Duodenal mucosa (tissue), 2 donors: ENCODE results near the gene TTYH1.

Source experiments
- H3K27ac ChIP-seq: one replicate; pipeline ENCODE4 v1.7.0; 2013; ENCODE audit warnings: low read depth, low read length
- H3K27me3 ChIP-seq, 2 donors: one replicate each; pipeline ENCODE4 v1.7.0; 2013; ENCODE audit warnings: low read length in 2 of 2, control low read depth in 1 of 2; ENCODE audit not compliant: insufficient read depth in 2 of 2, control insufficient read depth in 1 of 2
- H3K36me3 ChIP-seq, 2 donors: one replicate each; pipeline ENCODE4 v1.7.0; 2013; ENCODE audit warnings: low read length in 2 of 2, control low read depth in 1 of 2; ENCODE audit not compliant: insufficient read depth in 2 of 2, control insufficient read depth in 1 of 2
- H3K4me1 ChIP-seq, 2 donors: one replicate each; pipeline ENCODE4 v1.7.0; 2013; ENCODE audit warnings: low read length in 2 of 2, control low read depth in 1 of 2; ENCODE audit not compliant: insufficient read depth in 2 of 2, control insufficient read depth in 1 of 2
- H3K4me3 ChIP-seq, 2 donors: one replicate each; pipeline ENCODE4 v1.7.0; 2013; ENCODE audit warnings: low read length in 2 of 2, low read depth in 1 of 2
- H3K9ac ChIP-seq, 2 donors: one replicate each; pipeline ENCODE4 v1.7.0; 2013; ENCODE audit warnings: low read length in 2 of 2, low read depth in 1 of 2
- H3K9me3 ChIP-seq, 2 donors: one replicate each; pipeline ENCODE4 v1.7.0; 2013; ENCODE audit warnings: low read length in 2 of 2, control low read depth in 1 of 2; ENCODE audit not compliant: control insufficient read depth in 1 of 2

The TTYH1 gene

GRCh38 chr19:54460230-54461005 lies 45.2 kb downstream of the TTYH1 start:
- Histone ChIP-seq H3K4me3 (no peak overlapping the region), H3K9me3 (no peaks in the 10 kb centered on the region), H3K9ac (no peak overlapping the region), H3K27me3 (no peaks in the 10 kb centered on the region), H3K27ac (no peak overlapping the region), H3K4me1 (peaks cover 7 to 21% of the 10 kb centered on the region in 2 donors), H3K36me3 (peaks cover 24 to 60% of the 10 kb centered on the region in 2 donors)

GRCh38 chr19:54461210-54461609 lies 45.9 kb downstream of the TTYH1 start:
- H3K9me3 ChIP-seq, result no peaks in the 10 kb centered on the region
- H3K4me3 ChIP-seq, result peak overlapping the region; percentile 29 to 32
- H3K36me3 ChIP-seq, result peaks cover 23 to 56% of the 10 kb centered on the region in 2 donors
- H3K27me3 ChIP-seq, result no peaks in the 10 kb centered on the region
- H3K9ac ChIP-seq, result no peak overlapping the region
- peaks cover 8 to 21% of the 10 kb centered on the region in 2 donors for H3K4me1 ChIP-seq
- H3K27ac ChIP-seq, result peak overlapping the region; percentile 56

GRCh38 chr19:54461613-54462012 lies 46.3 kb downstream of the TTYH1 start:
- H3K4me3 ChIP-seq, result peak overlapping the region; percentile 61 to 77
- peak overlapping the region; percentile 99 for H3K27ac ChIP-seq
- no peaks in the 10 kb centered on the region for H3K27me3 ChIP-seq
- no peaks in the 10 kb centered on the region for H3K9me3 ChIP-seq
- H3K4me1 ChIP-seq, result peaks cover 12 to 21% of the 10 kb centered on the region in 2 donors
- H3K9ac ChIP-seq, result peak overlapping the region; percentile 78 to 85
- H3K36me3 ChIP-seq, result peaks cover 21 to 52% of the 10 kb centered on the region in 2 donors

GRCh38 chr19:54462047-54462654 lies 46.9 kb downstream of the TTYH1 start:
- Histone ChIP-seq H3K9ac (peak overlapping the region; percentile 78 to 85), H3K27me3 (no peaks in the 10 kb centered on the region), H3K27ac (peak overlapping the region; percentile 99), H3K4me1 (peaks cover 14 to 21% of the 10 kb centered on the region in 2 donors), H3K4me3 (peak overlapping the region; percentile 61 to 77), H3K9me3 (no peaks in the 10 kb centered on the region), H3K36me3 (peaks cover 15 to 46% of the 10 kb centered on the region in 2 donors)

- Histone ChIP-seq H3K27ac (peak overlapping the region; percentile 99), H3K4me3 (peak overlapping the region; percentile 69 to 77), H3K36me3 (peaks cover 11 to 40% of the 10 kb centered on the region in 2 donors), H3K9me3 (no peaks in the 10 kb centered on the region), H3K4me1 (peaks cover 15 to 21% of the 10 kb centered on the region in 2 donors), H3K9ac (peak overlapping the region; percentile 78 to 85), H3K27me3 (no peaks in the 10 kb centered on the region)
Measured at GRCh38 chr19:54462655-54463530, 47.6 kb downstream of the TTYH1 start.

GRCh38 chr19:54463531-54464043 lies 48.3 kb downstream of the TTYH1 start, which contains the start of gene LENG9:
LENG9 (minus strand) TSS chr19:54463778; CDS start chr19:54463526, 252 bp downstream.
- Histone ChIP-seq H3K36me3 (peaks cover 4 to 33% of the 10 kb centered on the region in 2 donors), H3K9me3 (no peaks in the 10 kb centered on the region), H3K9ac (peak within 1 kb of the TSS; percentile 78 to 85), H3K27ac (peak within 1 kb of the TSS; percentile 99), H3K27me3 (no peaks in the 10 kb centered on the region), H3K4me3 (peak within 1 kb of the TSS; percentile 69 to 77), H3K4me1 (peaks cover 19 to 21% of the 10 kb centered on the region in 2 donors)

- H3K4me1 ChIP-seq, result peaks cover 19 to 23% of the 10 kb centered on the region in 2 donors
- peaks cover 0 to 27% of the 10 kb centered on the region in 2 donors for H3K36me3 ChIP-seq
- H3K27me3 ChIP-seq, result no peaks in the 10 kb centered on the region
- peak overlapping the region in 1 of 2 donors; percentile 45 for H3K9ac ChIP-seq
- no peaks in the 10 kb centered on the region for H3K9me3 ChIP-seq
- H3K27ac ChIP-seq, result peak overlapping the region; percentile 99
- peak overlapping the region; percentile 69 to 77 for H3K4me3 ChIP-seq
Measured at GRCh38 chr19:54464044-54464629, 48.9 kb downstream of the TTYH1 start.

- peak overlapping the region; percentile 43 to 45 for H3K9ac ChIP-seq
- peaks cover 0 to 20% of the 10 kb centered on the region in 2 donors for H3K36me3 ChIP-seq
- H3K27ac ChIP-seq, result peak overlapping the region; percentile 99
- no peaks in the 10 kb centered on the region for H3K9me3 ChIP-seq
- no peaks in the 10 kb centered on the region for H3K27me3 ChIP-seq
- H3K4me1 ChIP-seq, result peaks cover 26% of the 10 kb centered on the region in 2 donors
- peak overlapping the region; percentile 69 to 77 for H3K4me3 ChIP-seq
Measured at GRCh38 chr19:54464630-54465425, 49.6 kb downstream of the TTYH1 start.
